Keratinocyte (primary cell): ENCODE measurements around the gene DNPEP.

Source experiments
- EZH2 ChIP-seq: IDR thresholded peaks from one replicate; pipeline ENCODE4 v1.6.1; 2012; ENCODE audit warnings: inconsistent platforms, mild to moderate bottlenecking, low read length, moderate library complexity
- TF ChIP-seq, protein P1 (sequence below), 3 experiments: IDR thresholded peaks in 1 of 3; conservative IDR thresholded peaks in 1 of 3; optimal IDR thresholded peaks in 1 of 3; 2 replicates in 2 of 3; 3 replicates in 1 of 3; pipeline versions ENCODE3 to v1.5.1; 2011; ENCODE audit warnings: low read length in 3 of 3, mild to moderate bottlenecking in 3 of 3, moderate library complexity in 2 of 3, control low read depth in 1 of 3, inconsistent platforms in 1 of 3; ENCODE audit not compliant: insufficient read depth in 2 of 3; ENCODE audit errors: extremely low read depth in 1 of 3

DNA sequence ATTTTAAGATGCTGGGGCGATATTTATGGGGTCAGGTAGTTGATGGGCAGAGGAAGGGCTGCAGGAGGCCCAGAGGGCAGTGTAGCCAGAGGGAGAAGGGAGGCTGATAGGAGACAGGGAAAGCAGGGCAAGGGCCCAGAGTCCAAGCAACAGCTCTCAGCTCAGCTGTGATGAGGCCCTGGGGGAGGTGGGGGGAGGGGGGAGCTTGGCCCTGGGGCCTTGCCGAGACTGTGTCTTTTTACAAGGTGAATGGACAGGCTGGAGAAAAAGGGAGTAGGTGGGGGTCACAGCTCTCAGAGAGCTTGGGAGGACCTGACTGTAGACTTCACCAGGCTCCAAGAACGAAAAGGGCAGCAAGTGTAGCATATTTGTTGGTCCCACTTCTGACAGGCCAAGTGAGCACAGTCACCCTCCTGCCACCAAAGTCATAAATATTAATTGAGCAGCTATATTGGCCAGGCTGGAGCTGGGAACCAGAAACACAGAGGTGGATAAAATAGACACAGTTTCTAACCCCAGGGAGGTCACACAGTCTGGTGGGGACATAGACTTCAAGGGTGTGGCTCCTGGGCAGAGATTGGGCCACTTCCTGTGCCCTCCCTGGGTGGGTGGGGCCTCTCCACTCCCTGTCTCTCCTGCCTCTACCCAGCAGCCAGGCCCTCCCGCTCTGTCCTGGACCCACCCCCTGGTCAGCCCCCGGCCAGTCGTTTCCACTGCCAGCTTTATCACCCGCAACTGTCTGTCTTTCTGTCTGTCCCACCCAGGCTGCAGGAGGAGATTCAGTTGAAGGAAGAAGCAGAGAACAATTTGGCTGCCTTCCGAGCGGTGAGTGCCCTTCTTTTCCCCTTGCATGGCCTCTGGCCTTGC, 31.9 kb upstream of the DNPEP start:
- TF ChIP-seq, protein P1, sequence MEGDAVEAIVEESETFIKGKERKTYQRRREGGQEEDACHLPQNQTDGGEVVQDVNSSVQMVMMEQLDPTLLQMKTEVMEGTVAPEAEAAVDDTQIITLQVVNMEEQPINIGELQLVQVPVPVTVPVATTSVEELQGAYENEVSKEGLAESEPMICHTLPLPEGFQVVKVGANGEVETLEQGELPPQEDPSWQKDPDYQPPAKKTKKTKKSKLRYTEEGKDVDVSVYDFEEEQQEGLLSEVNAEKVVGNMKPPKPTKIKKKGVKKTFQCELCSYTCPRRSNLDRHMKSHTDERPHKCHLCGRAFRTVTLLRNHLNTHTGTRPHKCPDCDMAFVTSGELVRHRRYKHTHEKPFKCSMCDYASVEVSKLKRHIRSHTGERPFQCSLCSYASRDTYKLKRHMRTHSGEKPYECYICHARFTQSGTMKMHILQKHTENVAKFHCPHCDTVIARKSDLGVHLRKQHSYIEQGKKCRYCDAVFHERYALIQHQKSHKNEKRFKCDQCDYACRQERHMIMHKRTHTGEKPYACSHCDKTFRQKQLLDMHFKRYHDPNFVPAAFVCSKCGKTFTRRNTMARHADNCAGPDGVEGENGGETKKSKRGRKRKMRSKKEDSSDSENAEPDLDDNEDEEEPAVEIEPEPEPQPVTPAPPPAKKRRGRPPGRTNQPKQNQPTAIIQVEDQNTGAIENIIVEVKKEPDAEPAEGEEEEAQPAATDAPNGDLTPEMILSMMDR (optimal IDR thresholded peaks at IDR 0.05 in 1 of 3, IDR thresholded peaks at IDR 0.05 in 1 of 3, conservative IDR thresholded peaks at IDR 0.05 in 1 of 3; ENCODE audit: extremely low read depth in 1 of 3, insufficient read depth in 2 of 3, low read length in 3 of 3): no peak
- TF ChIP-seq EZH2: no peak
